H1 (cell line): ENCODE measurements around the gene ANO2. TPM values are rescaled to one million over a fixed set of nuclear protein-coding genes. Genes with fewer than 3 reads are reported as not detected.

Source experiments
- CTCF ChIA-PET: fragments of 300-600 bp; sonication (Branson Sonifier 250); formaldehyde crosslinking; loops from one replicate; lab custom pipeline; 2021; ENCODE audit not compliant: partially characterized antibody; lab: Charles Lee
- POLR2A ChIA-PET: fragments of 300-600 bp; sonication (Branson Sonifier 250); formaldehyde crosslinking; loops from one replicate; lab custom pipeline; 2021; ENCODE audit warnings: inconsistent platforms; ENCODE audit not compliant: partially characterized antibody; lab: Charles Lee
- DNase-seq, 2 experiments: peaks; one replicate each; pipeline versions ENCODE4 v3.0.0 to v3.0.0-alpha.2; 2010 to 2022; ENCODE audit warnings: low spot score in 2 of 2, low read depth in 1 of 2, mixed read lengths in 1 of 2
- FAIRE-seq: peaks from 2 replicates; lab custom pipeline; 2011; peaks lifted over from hg19 to GRCh38; lab: Jason Lieb, UNC
- H2AFZ ChIP-seq: 2 replicates; pipeline ENCODE4 v1.8.1; 2012; ENCODE audit warnings: low read length, inconsistent platforms
- H2AK5ac ChIP-seq: 2 replicates; pipeline ENCODE4 v1.6.1; 2013; ENCODE audit warnings: low read depth, low read length
- H2BK120ac ChIP-seq: replicated peaks from 2 replicates; pipeline ENCODE3; 2013; ENCODE audit warnings: low read depth, low read length, inconsistent platforms
- H2BK12ac ChIP-seq: 2 replicates; pipeline ENCODE4 v1.6.1; 2013; ENCODE audit warnings: low read depth, low read length
- H2BK15ac ChIP-seq: 2 replicates; pipeline ENCODE4 v1.6.1; 2013; ENCODE audit warnings: low read length
- H2BK20ac ChIP-seq: 2 replicates; pipeline ENCODE4 v1.6.1; 2013; ENCODE audit warnings: low read length
- H2BK5ac ChIP-seq: 2 replicates; pipeline ENCODE4 v1.6.1; 2013; ENCODE audit warnings: low read depth, low read length
- H3K14ac ChIP-seq: 2 replicates; pipeline ENCODE4 v1.6.1; 2013; ENCODE audit warnings: inconsistent platforms; ENCODE audit not compliant: insufficient read length
- H3K18ac ChIP-seq: 2 replicates; pipeline ENCODE4 v1.6.1; 2013; ENCODE audit warnings: low read length; ENCODE audit errors: extremely low read depth
- H3K23ac ChIP-seq: 2 replicates; pipeline ENCODE4 v1.6.1; 2013; ENCODE audit warnings: inconsistent platforms; ENCODE audit not compliant: insufficient read length
- H3K23me2 ChIP-seq: 2 replicates; pipeline ENCODE4 v1.6.1; 2013; ENCODE audit warnings: low read depth, low read length
- H3K27ac ChIP-seq: 2 replicates; pipeline ENCODE4 v1.6.1; 2011; ENCODE audit warnings: low read depth, low read length, inconsistent platforms
- H3K27me3 ChIP-seq, 4 experiments: replicated peaks in 1 of 4; 1 replicate in 1 of 4; 2 replicates in 3 of 4; pipeline versions ENCODE4 v1.6.1 to v1.8.1; 2011 to 2013; ENCODE audit warnings: low read length in 3 of 4, mild to moderate bottlenecking in 3 of 4, inconsistent platforms in 2 of 4, mixed read lengths in 2 of 4, moderate library complexity in 1 of 4; ENCODE audit not compliant: control insufficient read depth in 3 of 4, insufficient read depth in 3 of 4; ENCODE audit errors: extremely low read depth in 1 of 4
- H3K36me3 ChIP-seq, 4 experiments: 2 replicates each; pipeline versions ENCODE4 v1.6.1 to v1.8.1; 2011 to 2013; ENCODE audit warnings: mild to moderate bottlenecking in 4 of 4, low read length in 3 of 4, moderate library complexity in 2 of 4, control low read depth in 1 of 4, inconsistent platforms in 1 of 4; ENCODE audit not compliant: insufficient read depth in 4 of 4, control insufficient read depth in 2 of 4
- H3K4ac ChIP-seq: replicated peaks from 2 replicates; pipeline ENCODE3; 2013; ENCODE audit warnings: low read length, low read depth, mixed read lengths, inconsistent platforms; ENCODE audit not compliant: insufficient read length
- H3K4me1 ChIP-seq, 4 experiments: replicated peaks in 1 of 4; 1 replicate in 1 of 4; 2 replicates in 3 of 4; pipeline versions ENCODE4 v1.6.1 to v1.8.1; 2011 to 2013; ENCODE audit warnings: low read length in 3 of 4, inconsistent platforms in 2 of 4, mixed read lengths in 1 of 4; ENCODE audit not compliant: insufficient read depth in 4 of 4, control insufficient read depth in 3 of 4
- H3K4me2 ChIP-seq, 2 experiments: 2 replicates each; pipeline versions ENCODE4 v1.6.1 to v1.8.1; 2011 to 2013; ENCODE audit warnings: low read depth in 2 of 2, low read length in 2 of 2, control low read depth in 1 of 2, inconsistent platforms in 1 of 2, mild to moderate bottlenecking in 1 of 2; ENCODE audit not compliant: insufficient read depth in 1 of 2
- H3K4me3 ChIP-seq, 4 experiments: fragments of 200-600, 300-600 bp in 1 of 4; sonication (generic), shearing (Covaris generic), sonication (Bioruptor Twin) in 1 of 4; 2 replicates each; pipeline versions ENCODE4 v1.5.1 to v1.8.1; 2011 to 2016; ENCODE audit warnings: low read length in 4 of 4, low read depth in 3 of 4, control low read depth in 2 of 4, inconsistent platforms in 2 of 4, mild to moderate bottlenecking in 2 of 4, mixed read lengths in 1 of 4, moderate library complexity in 1 of 4; ENCODE audit not compliant: insufficient read depth in 2 of 4; ENCODE audit errors: extremely low read depth in 1 of 4
- H3K56ac ChIP-seq: replicated peaks from 2 replicates; pipeline ENCODE3; 2013; ENCODE audit warnings: low read depth, mild to moderate bottlenecking, mixed read lengths, low read length, inconsistent platforms; ENCODE audit not compliant: insufficient read length
- H3K79me1 ChIP-seq: 2 replicates; pipeline ENCODE4 v1.6.1; 2013; ENCODE audit warnings: low read depth, low read length, control low read depth
- H3K79me2 ChIP-seq, 2 experiments: 2 replicates each; pipeline versions ENCODE4 v1.6.1 to v1.8.1; 2012 to 2013; ENCODE audit warnings: low read length in 2 of 2, mild to moderate bottlenecking in 2 of 2, inconsistent platforms in 1 of 2; ENCODE audit not compliant: insufficient read depth in 2 of 2, control insufficient read depth in 1 of 2
- H3K9ac ChIP-seq, 4 experiments: replicated peaks in 1 of 4; 1 replicate in 1 of 4; 2 replicates in 3 of 4; pipeline versions ENCODE4 v1.6.1 to v1.8.1; 2011 to 2013; ENCODE audit warnings: low read depth in 3 of 4, low read length in 3 of 4, control low read depth in 2 of 4, mild to moderate bottlenecking in 2 of 4, moderate library complexity in 2 of 4, inconsistent platforms in 1 of 4; ENCODE audit errors: extremely low read depth in 1 of 4
- H3K9me3 ChIP-seq, 2 experiments: 2 replicates each; pipeline versions ENCODE4 v1.6.1 to v1.8.1; 2012 to 2013; ENCODE audit warnings: mild to moderate bottlenecking in 2 of 2, moderate library complexity in 2 of 2, control low read depth in 1 of 2, inconsistent platforms in 1 of 2, low read depth in 1 of 2, low read length in 1 of 2, mixed read lengths in 1 of 2; ENCODE audit not compliant: insufficient read depth in 2 of 2
- H4K20me1 ChIP-seq, 2 experiments: replicated peaks in 1 of 2; 2 replicates each; pipeline versions ENCODE3 to v1.8.1; 2011 to 2013; ENCODE audit warnings: inconsistent platforms in 2 of 2, low read length in 2 of 2, mild to moderate bottlenecking in 1 of 2; ENCODE audit not compliant: insufficient read depth in 2 of 2, control insufficient read depth in 1 of 2
- H4K5ac ChIP-seq: 2 replicates; pipeline ENCODE4 v1.6.1; 2013; ENCODE audit warnings: low read length, low read depth, mixed read lengths, inconsistent platforms; ENCODE audit not compliant: insufficient read length
- H4K8ac ChIP-seq: 2 replicates; pipeline ENCODE4 v1.8.0; 2013; ENCODE audit warnings: mild to moderate bottlenecking, moderate library complexity, low read length, inconsistent platforms; ENCODE audit not compliant: insufficient read depth; ENCODE audit errors: extremely low read depth
- H4K91ac ChIP-seq: replicated peaks from 2 replicates; pipeline ENCODE3; 2013; ENCODE audit warnings: low read length, mixed read lengths, inconsistent platforms; ENCODE audit not compliant: insufficient read length
- CBX5 ChIP-seq: fragments of 300-800, 300-1000 bp; sonication (generic); IDR thresholded peaks from 2 replicates; pipeline ENCODE4 v1.7.1; 2016; ENCODE audit warnings: antibody characterized with exemption, low read length, low read depth
- CBX8 ChIP-seq: fragments of 300-800, 300-1000 bp; sonication (generic); IDR thresholded peaks from 2 replicates; pipeline ENCODE4 v1.7.1; 2016; ENCODE audit warnings: low read depth, low read length, borderline replicate concordance
- EGR1 ChIP-seq: IDR thresholded peaks from 2 replicates; pipeline ENCODE4 v1.6.1; 2011; ENCODE audit warnings: low read depth, low read length, borderline replicate concordance
- MAX ChIP-seq: IDR thresholded peaks from 2 replicates; pipeline ENCODE4 v1.6.1; 2012; ENCODE audit warnings: inconsistent platforms
- RFX5 ChIP-seq: IDR thresholded peaks from 2 replicates; pipeline ENCODE4 v1.6.1; 2011; ENCODE audit warnings: low read depth, low read length, improper control_type of control experiment, borderline replicate concordance
- RXRA ChIP-seq: IDR thresholded peaks from 2 replicates; pipeline ENCODE4 v1.6.1; 2011; ENCODE audit warnings: low read depth, mild to moderate bottlenecking, low read length, moderate library complexity; ENCODE audit not compliant: insufficient read depth
- SP1 ChIP-seq: IDR thresholded peaks from 2 replicates; pipeline ENCODE4 v1.6.1; 2011; ENCODE audit warnings: low read depth, low read length
- WGBS, 2 experiments: shearing (Covaris generic) in 1 of 2; methylation state at CpG; one replicate each; pipeline versions ENCODE4 v1.1.6 to v1.1.7; 2013 to 2015; ENCODE audit warnings: low lambda C conversion rate in 2 of 2, mixed read lengths in 2 of 2, inconsistent platforms in 1 of 2, low coverage in 1 of 2, missing lambda C conversion rate in 1 of 2; ENCODE audit not compliant: insufficient replicate concordance in 2 of 2, insufficient coverage in 1 of 2, insufficient read length in 1 of 2; ENCODE audit errors: extremely low coverage in 1 of 2, missing lambda C conversion rate in 1 of 2; 5-methylcytosine and 5-hydroxymethylcytosine counted together
- polyA plus RNA-seq, 7 experiments: library from polyadenylated mRNA; depleted of rRNA in 3 of 7; stranded (reverse) in 5 of 7; unstranded in 2 of 7; fragments of >200 nt in 5 of 7; fragments of 200-250 nt in 2 of 7; gene quantifications; 1 replicate in 5 of 7; 2 replicates in 1 of 7; 4 replicates in 1 of 7; pipeline versions ENCODE4 v1.2.1 to v1.2.3, GENCODE V29; 2011 to 2013; ENCODE audit warnings: missing spikeins in 2 of 7, mixed read lengths in 2 of 7
- total RNA-seq: library from RNA; stranded (reverse); fragmentation: NEBNext Ultra II Directional; extraction: Animal tissue kit (Norgen Biotek cat#: 25700); gene quantifications from 2 replicates; pipeline ENCODE4 v1.2.1, GENCODE V29; 2021

The ANO2 gene
- total and polyA plus RNA-seq, 2 of the 8 experiments (the other 6 are each of a cell fraction or from before 2014, with no cell fraction given), result 1.9 to 5.5 TPM

DNA sequence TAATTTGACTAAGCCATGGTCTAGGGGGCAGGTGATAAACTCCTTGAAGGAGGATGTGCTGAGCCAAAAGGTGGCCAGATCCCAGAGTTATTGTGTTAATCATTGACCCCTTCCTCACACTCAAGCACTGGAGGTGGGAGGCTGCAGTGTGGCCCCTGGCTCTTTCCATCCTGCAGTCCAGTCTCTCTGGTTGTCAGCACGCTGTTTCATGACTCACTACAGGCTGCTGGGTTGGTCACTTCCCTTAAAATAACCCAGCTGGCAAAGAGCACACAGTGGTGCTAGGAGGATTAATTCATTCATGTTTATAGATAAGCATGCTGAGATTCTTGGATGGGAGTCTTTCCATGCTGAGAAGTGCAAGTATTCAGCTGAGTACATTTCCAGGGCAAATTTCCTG, 228.9 kb downstream of the ANO2 start:
- no peaks in the 10 kb centered on the region for H3K23me2 ChIP-seq
- DNase-seq (no peak), FAIRE-seq (no peak)
- no peak overlapping the region for H3K4ac ChIP-seq
- H4K91ac ChIP-seq, result no peak overlapping the region
- TF ChIP-seq SP1, result no peak
- TF ChIP-seq RFX5, result no peak
- no peak for TF ChIP-seq CBX5
- TF ChIP-seq MAX, result no peak
- no peak for TF ChIP-seq RXRA
- no peak for TF ChIP-seq EGR1
- no peak for TF ChIP-seq CBX8
- 100% methylated on average over 1 of the region's 1 CpG; no CpG with 5 or more reads in 1 of the 2 experiments for WGBS, 2 experiments
- ChIA-PET POLR2A (no interaction called here), CTCF (interaction anchor here (1.1 to 7.3 kb wide), 4 partner anchors 18 to 81 kb away, joined by 3 to 35 read pairs (median 4); no protein-coding TSS in a partner anchor)
- no peak overlapping the region for H3K4me2 ChIP-seq
- no peaks in the 10 kb centered on the region for H3K9me3 ChIP-seq
- no peak overlapping the region for H3K56ac ChIP-seq
- no peaks in the 10 kb centered on the region for H3K36me3 ChIP-seq
- no peak overlapping the region for H3K23ac ChIP-seq
- no peak overlapping the region for H2AK5ac ChIP-seq
- no peak overlapping the region for H2AFZ ChIP-seq
- no peak overlapping the region for H3K18ac ChIP-seq
- no peak overlapping the region for H4K8ac ChIP-seq
- no peak overlapping the region for H3K27ac ChIP-seq
- H3K14ac ChIP-seq, result no peak overlapping the region
- no peak overlapping the region for H3K9ac ChIP-seq
- no peaks in the 10 kb centered on the region for H3K79me2 ChIP-seq
- H2BK12ac ChIP-seq, result no peak overlapping the region
- H3K4me3 ChIP-seq, result no peak overlapping the region
- H3K27me3 ChIP-seq, result no peaks in the 10 kb centered on the region
- H3K79me1 ChIP-seq, result no peaks in the 10 kb centered on the region
- H2BK20ac ChIP-seq, result no peak overlapping the region
- no peak overlapping the region for H2BK120ac ChIP-seq
- H4K5ac ChIP-seq, result no peak overlapping the region
- H2BK5ac ChIP-seq, result no peak overlapping the region
- H3K4me1 ChIP-seq, result no peaks in the 10 kb centered on the region
- no peak overlapping the region for H2BK15ac ChIP-seq
- H4K20me1 ChIP-seq, result no peaks in the 10 kb centered on the region
